Measurements from ENCODE around the gene CCDC12.

- TF ChIP-seq EP300 (IDR thresholded peaks at IDR 0.05) = no peak
- TF ChIP-seq CTCF (IDR thresholded peaks at IDR 0.05) = no peak
- no peak for TF ChIP-seq POLR2A (IDR thresholded peaks at IDR 0.05)
- no peak for TF ChIP-seq POLR2AphosphoS5 (IDR thresholded peaks at IDR 0.05)
Observed at GRCh38 chr3:46887980-46888494, 88.5 kb downstream of the CCDC12 start.

Data from gastroesophageal sphincter (tissue), 3 donors.